HG02870 (cell line): ENCODE results near the gene SLC22A13.
"Not testable (repeated sequence)": the region's sequence is repeated elsewhere in the genome, so short reads cannot be mapped to it uniquely, and the experiment has no call there.

Source experiments
- ATAC-seq: cut with Tn5 transposase; IDR thresholded peaks from one replicate; pipeline ENCODE4 v1.9.1; 2021; ENCODE audit warnings: mild to moderate bottlenecking, moderate library complexity; ENCODE audit not compliant: unreplicated experiment

The SLC22A13 gene

GRCh38 chr3:38260474-38260873, 5.1 kb upstream of the SLC22A13 start:
- ATAC-seq = no peak

- no peak for ATAC-seq
Measured at GRCh38 chr3:38264353-38264771, 1.2 kb upstream of the SLC22A13 start.

- no peak for ATAC-seq
Measured at GRCh38 chr3:38264779-38265178, 833 bp upstream of the SLC22A13 start.

- no peak for ATAC-seq
Measured at GRCh38 chr3:38266810-38267209, 1.2 kb downstream of the SLC22A13 start.

- no peak for ATAC-seq
Measured at GRCh38 chr3:38267662-38268061, 2.0 kb downstream of the SLC22A13 start.

GRCh38 chr3:38268087-38268486, 2.5 kb downstream of the SLC22A13 start:
- ATAC-seq = no peak

- no peak for ATAC-seq
Measured at GRCh38 chr3:38268522-38268921, 2.9 kb downstream of the SLC22A13 start.

GRCh38 chr3:38270606-38271005, 5.0 kb downstream of the SLC22A13 start:
- ATAC-seq = no peak

- no peak for ATAC-seq
Measured at GRCh38 chr3:38271553-38271952, 5.9 kb downstream of the SLC22A13 start.

GRCh38 chr3:38274864-38275649, 9.4 kb downstream of the SLC22A13 start:
- no peak for ATAC-seq

- ATAC-seq = no peak
Measured at GRCh38 chr3:38275658-38276057, 10.0 kb downstream of the SLC22A13 start.

- ATAC-seq = no peak
Measured at GRCh38 chr3:38276081-38276916, 10.7 kb downstream of the SLC22A13 start.

GRCh38 chr3:38276917-38277630, 11.5 kb downstream of the SLC22A13 start:
- ATAC-seq = no peak

GRCh38 chr3:38278841-38279240, 13.2 kb downstream of the SLC22A13 start:
- no peak for ATAC-seq

GRCh38 chr3:38281895-38282686, 16.5 kb downstream of the SLC22A13 start, which contains the start of gene SLC22A14:
TSS of gene SLC22A14 (plus strand) at chr3:38282294. CDS start at chr3:38306027, 23,733 bp downstream.
- no peak for ATAC-seq

- no peak for ATAC-seq
Measured at GRCh38 chr3:38283810-38284755, 18.5 kb downstream of the SLC22A13 start.

GRCh38 chr3:38284756-38285150, 19.1 kb downstream of the SLC22A13 start:
- no peak for ATAC-seq

GRCh38 chr3:38289286-38290217, 23.9 kb downstream of the SLC22A13 start:
- ATAC-seq = not testable (repeated sequence)
